Tibial artery (tissue), 4 donors: ENCODE measurements around the gene PPP1R12C.

Experiments used
- DNase-seq, 2 donors: peaks; one replicate each; pipeline ENCODE4 v3.0.0-alpha.2; 2019
- H3K27ac ChIP-seq, 2 donors: fragments of 200-600 bp; sonication (generic) in 1 of 2; 1 replicate in 1 of 2; 2 replicates in 1 of 2; pipeline ENCODE4 v1.5.1; 2018 to 2019; ENCODE audit warnings: mild to moderate bottlenecking in 1 of 2
- H3K27me3 ChIP-seq, 2 donors: fragments of 200-600 bp; sonication (generic) in 1 of 2; one replicate each; pipeline versions ENCODE4 v1.5.1 to v1.6.0; 2016 to 2019
- H3K36me3 ChIP-seq, 3 donors: fragments of 200-600 bp; sonication (generic) in 2 of 3; one replicate each; pipeline ENCODE4 v1.5.1; 2016 to 2019; ENCODE audit warnings: mild to moderate bottlenecking in 2 of 3
- H3K4me1 ChIP-seq, 4 donors: fragments of 200-600 bp; sonication (generic) in 2 of 4; 1 replicate in 3 of 4; 2 replicates in 1 of 4; pipeline ENCODE4 v1.5.1; 2016 to 2019
- H3K4me3 ChIP-seq, 2 donors: fragments of 200-600 bp; sonication (generic) in 1 of 2; 1 replicate in 1 of 2; 2 replicates in 1 of 2; pipeline ENCODE4 v1.5.1; 2018 to 2019; ENCODE audit warnings: mild to moderate bottlenecking in 2 of 2
- H3K9me3 ChIP-seq, 3 donors: fragments of 200-600 bp; sonication (generic) in 1 of 3; one replicate each; pipeline ENCODE4 v1.5.1; 2016 to 2019
- intact Hi-C: fragments of 100-400 bp; cut with DNase I; formaldehyde crosslinking; loops from one replicate; pipeline ENCODE4 v1.15.0; 2023; ENCODE audit warnings: low total_unique reads
- TF ChIP-seq, protein P1 (sequence below), 2 experiments: fragments of 200-600 bp in 1 of 2; fragments of 450-650 bp in 1 of 2; IDR thresholded peaks; one replicate each; pipeline ENCODE4 v1.5.1; 2017 to 2019; ENCODE audit warnings: antibody characterized with exemption in 2 of 2, mild to moderate bottlenecking in 1 of 2, moderate library complexity in 1 of 2

The PPP1R12C gene

DNA sequence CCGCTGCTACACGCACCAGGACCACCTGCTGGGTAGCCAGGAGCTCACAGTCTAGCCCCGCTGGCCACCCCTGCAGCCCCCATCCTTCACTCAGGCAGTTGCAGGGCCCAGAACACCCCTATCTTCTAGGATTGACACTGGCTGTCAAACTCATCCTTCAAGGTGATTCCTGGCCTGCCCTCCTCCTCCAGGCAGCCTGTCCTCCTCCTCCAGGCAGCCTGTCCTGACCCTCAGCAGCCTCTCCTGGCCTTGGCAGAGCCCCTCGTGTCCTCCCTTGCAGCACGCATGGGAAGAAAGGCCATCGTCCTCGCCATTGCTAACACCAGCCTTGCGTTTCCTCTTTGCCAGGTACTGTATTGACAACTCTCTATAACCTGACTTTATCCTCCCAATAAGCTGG lies 45.5 kb downstream of the PPP1R12C start:
- TF ChIP-seq, protein P1, sequence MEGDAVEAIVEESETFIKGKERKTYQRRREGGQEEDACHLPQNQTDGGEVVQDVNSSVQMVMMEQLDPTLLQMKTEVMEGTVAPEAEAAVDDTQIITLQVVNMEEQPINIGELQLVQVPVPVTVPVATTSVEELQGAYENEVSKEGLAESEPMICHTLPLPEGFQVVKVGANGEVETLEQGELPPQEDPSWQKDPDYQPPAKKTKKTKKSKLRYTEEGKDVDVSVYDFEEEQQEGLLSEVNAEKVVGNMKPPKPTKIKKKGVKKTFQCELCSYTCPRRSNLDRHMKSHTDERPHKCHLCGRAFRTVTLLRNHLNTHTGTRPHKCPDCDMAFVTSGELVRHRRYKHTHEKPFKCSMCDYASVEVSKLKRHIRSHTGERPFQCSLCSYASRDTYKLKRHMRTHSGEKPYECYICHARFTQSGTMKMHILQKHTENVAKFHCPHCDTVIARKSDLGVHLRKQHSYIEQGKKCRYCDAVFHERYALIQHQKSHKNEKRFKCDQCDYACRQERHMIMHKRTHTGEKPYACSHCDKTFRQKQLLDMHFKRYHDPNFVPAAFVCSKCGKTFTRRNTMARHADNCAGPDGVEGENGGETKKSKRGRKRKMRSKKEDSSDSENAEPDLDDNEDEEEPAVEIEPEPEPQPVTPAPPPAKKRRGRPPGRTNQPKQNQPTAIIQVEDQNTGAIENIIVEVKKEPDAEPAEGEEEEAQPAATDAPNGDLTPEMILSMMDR (IDR thresholded peaks at IDR 0.05) = no peak

DNA sequence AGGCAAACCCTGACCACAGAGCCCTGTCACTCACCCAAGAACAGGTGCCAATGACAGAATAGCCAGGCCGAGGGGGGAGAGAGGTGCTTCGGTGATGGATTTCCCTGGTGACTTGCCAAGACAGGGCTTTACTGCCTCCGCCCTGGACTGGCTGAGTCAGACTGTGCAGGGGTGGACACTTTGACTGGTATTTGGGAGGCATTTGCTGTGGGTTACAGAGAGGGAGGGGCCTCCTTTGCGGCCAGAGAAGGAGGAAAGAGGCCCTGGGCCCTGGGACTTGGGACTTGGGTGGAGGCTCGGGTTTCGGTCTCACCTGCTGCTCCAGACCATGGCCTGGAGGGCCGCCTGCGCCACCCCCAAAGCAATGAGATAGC lies 46.3 kb downstream of the PPP1R12C start:
- Histone ChIP-seq H3K27me3 (peaks cover 0 to 43% of the 10 kb centered on the region in 2 donors), H3K9me3 (peaks cover 0 to 12% (median 12%) of the 10 kb centered on the region in 3 donors), H3K36me3 (no peaks in the 10 kb centered on the region), H3K4me3 (no peak overlapping the region), H3K4me1 (peaks cover 0 to 13% (median 0%) of the 10 kb centered on the region in 4 donors), H3K27ac (no peak overlapping the region)
- DNase-seq = no peak
- TF ChIP-seq, protein P1 (IDR thresholded peaks at IDR 0.05) = no peak
- intact Hi-C loops = no loop called here

More for the DNA sequence above, 45.5 kb downstream of the PPP1R12C start:
- H3K36me3 ChIP-seq = no peaks in the 10 kb centered on the region
- DNase-seq = no peak
- intact Hi-C loops = no loop called here
- H3K9me3 ChIP-seq = peaks cover 0 to 12% (median 12%) of the 10 kb centered on the region in 3 donors
- H3K27me3 ChIP-seq = peaks cover 0 to 51% of the 10 kb centered on the region in 2 donors
- no peak overlapping the region for H3K27ac ChIP-seq
- no peak overlapping the region for H3K4me3 ChIP-seq
- H3K4me1 ChIP-seq = peaks cover 0 to 13% (median 0%) of the 10 kb centered on the region in 4 donors

DNA sequence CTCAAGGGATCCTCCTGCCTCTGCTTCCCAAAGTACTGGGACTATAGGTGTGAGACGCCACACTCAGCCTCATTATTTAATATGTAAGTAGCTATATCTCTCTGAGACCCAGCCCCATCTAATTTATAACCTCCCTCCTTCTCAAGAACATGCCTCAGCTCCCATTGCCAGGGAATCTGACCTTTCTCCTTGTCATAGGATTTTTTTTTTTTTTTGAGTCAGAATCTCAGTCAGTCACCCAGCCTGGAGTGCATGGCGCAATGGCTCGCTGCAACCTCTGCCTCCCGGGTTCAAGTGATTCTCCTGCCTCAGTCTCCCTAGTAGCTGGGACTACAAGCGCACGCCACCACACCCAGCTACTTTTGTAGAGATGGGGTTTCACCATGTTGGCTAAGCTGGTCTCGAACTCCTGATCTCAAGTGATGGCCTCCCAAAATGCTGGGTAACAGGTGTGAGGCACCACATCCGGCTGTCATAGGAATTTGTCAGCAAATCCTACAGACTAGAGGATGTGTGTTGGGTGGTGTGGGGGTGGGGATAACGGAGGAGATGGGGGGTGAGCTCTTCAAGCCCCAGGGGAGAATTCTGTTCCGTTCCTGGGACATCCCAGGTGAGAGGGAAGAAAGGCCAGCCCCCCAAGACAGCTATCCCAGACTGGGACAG lies 46.8 kb downstream of the PPP1R12C start:
- peaks cover 0 to 12% (median 12%) of the 10 kb centered on the region in 3 donors for H3K9me3 ChIP-seq
- no peak overlapping the region for H3K4me3 ChIP-seq
- no peak overlapping the region for H3K27ac ChIP-seq
- no peak for DNase-seq
- H3K4me1 ChIP-seq = peaks cover 0 to 13% (median 0%) of the 10 kb centered on the region in 4 donors
- TF ChIP-seq, protein P1 (IDR thresholded peaks at IDR 0.05) = no peak
- no peaks in the 10 kb centered on the region for H3K36me3 ChIP-seq
- H3K27me3 ChIP-seq = peaks cover 0 to 41% of the 10 kb centered on the region in 2 donors
- intact Hi-C loops = no loop called here

DNA sequence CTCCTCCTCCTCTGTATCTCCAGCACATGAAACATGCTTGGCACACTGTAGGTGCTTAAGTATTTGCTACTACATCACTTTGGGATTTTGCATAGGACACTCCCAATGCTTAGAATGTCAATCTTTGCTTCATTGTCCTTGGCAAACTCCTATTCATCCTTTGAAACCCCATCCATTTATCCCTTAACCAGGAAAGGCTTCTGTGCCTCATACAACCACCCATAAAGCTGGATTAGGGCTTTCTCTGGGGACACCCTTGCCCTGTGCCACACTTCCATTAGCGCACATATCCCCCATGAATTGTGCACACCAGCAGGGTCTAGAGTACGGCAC lies 47.6 kb downstream of the PPP1R12C start:
- Histone ChIP-seq H3K9me3 (peaks cover 0 to 12% (median 12%) of the 10 kb centered on the region in 3 donors), H3K27ac (peak overlapping the region; percentile 25 to 38), H3K27me3 (peaks cover 0 to 37% of the 10 kb centered on the region in 2 donors), H3K4me3 (peak overlapping the region in 1 of 2 donors; percentile 36), H3K36me3 (no peaks in the 10 kb centered on the region), H3K4me1 (peaks cover 0 to 13% (median 0%) of the 10 kb centered on the region in 4 donors)
- no peak for DNase-seq
- intact Hi-C loops = no loop called here
- TF ChIP-seq, protein P1 (IDR thresholded peaks at IDR 0.05) = no peak

DNA sequence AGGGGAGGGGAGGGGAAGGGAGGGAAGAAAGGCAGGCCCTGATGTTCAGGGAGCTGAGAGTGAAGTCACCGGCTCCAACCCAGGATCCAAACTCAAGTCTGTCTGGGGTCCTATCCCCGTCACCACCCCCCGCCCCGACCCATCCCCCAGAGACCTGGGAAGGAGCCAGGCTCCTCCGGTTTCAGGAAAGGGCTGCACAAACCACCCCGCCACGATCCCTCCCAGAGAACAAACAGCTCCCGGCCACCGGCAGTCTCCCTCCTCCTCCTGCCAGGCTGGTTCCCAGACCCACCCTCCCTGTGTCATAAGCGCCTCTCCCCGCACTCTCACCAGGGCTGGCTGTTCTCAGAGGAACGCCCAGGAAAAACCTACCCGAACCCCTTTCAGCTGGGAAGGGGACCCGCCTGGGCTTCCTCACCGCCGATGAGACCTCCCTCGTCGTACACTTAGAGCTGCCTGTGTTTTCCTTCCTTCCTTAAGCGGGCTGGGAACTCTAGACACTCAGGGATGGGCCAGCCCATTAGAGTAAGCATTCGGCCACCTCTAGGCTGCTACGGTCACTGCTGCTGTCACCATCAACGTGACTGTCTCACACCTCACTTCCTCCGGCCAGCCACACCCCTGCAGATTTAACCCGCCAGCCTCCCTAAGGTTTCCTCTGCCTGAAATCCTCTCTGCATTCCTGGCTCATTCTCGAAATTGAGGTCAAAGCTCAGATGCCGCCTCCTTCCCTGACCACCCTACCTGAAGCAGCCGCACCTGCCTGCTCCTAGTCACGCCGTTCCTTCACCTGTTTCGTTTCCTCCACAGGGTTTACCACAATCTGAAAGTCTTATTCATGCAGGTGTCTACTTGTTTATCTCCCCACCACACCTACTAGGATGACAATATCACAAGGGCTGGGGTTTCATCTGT lies 48.2 kb downstream of the PPP1R12C start:
- Histone ChIP-seq H3K4me3 (peak overlapping the region; percentile 30 to 36), H3K9me3 (peaks cover 0 to 12% (median 11%) of the 10 kb centered on the region in 3 donors), H3K27ac (peak overlapping the region; percentile 25 to 38), H3K4me1 (peaks cover 0 to 13% (median 0%) of the 10 kb centered on the region in 4 donors), H3K36me3 (no peaks in the 10 kb centered on the region), H3K27me3 (peaks cover 0 to 36% of the 10 kb centered on the region in 2 donors)
- intact Hi-C loops = no loop called here
- TF ChIP-seq, protein P1 (IDR thresholded peaks at IDR 0.05) = no peak
- DNase-seq = no peak
